NCI-H748 (cell line): ENCODE results near the gene KISS1R.
"Not testable (repeated sequence)": the region's sequence is repeated elsewhere in the genome, so short reads cannot be mapped to it uniquely, and the experiment has no call there.

Experiments
- DNase-seq: peaks from one replicate; lab custom pipeline; 2025; ENCODE audit not compliant: unreplicated experiment; lab: John Stamatoyannopoulos, UW

Gene KISS1R

DNA sequence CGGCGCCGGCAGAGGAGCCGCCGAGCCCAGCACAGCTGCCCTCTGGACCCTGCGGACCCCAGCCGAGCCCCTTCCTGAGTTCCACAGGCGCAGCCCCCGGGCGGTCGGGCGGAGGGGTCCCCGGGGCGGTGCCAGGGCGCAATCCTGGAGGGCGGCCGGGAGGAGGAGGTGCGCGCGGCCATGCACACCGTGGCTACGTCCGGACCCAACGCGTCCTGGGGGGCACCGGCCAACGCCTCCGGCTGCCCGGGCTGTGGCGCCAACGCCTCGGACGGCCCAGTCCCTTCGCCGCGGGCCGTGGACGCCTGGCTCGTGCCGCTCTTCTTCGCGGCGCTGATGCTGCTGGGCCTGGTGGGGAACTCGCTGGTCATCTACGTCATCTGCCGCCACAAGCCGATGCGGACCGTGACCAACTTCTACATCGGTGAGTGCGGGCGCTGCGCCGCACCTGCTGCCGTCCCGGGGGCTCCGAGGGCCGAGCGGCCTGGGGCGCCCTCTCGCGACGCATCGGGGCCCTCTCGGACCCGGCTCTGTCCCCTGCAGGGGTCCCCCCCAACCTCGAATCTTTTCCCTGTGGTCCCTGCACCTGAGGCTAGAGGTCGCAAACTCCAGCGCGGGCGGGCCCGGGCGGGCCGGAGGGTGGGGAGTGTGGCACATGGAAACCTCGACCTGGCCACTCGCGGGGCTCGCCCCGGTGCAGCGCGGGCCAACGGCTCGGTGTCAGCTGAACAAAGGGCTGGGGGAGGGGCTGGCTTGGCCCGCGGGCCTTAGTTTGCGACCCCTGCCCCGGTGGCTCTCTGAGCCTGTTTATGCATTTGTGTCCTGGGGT lies at the start of gene KISS1R:
TSS of gene KISS1R (plus strand) at position 11 of the 829 bp plus-strand sequence. CDS start at position 181, 170 bp downstream.
- DNase-seq: peak; percentile 74

DNA sequence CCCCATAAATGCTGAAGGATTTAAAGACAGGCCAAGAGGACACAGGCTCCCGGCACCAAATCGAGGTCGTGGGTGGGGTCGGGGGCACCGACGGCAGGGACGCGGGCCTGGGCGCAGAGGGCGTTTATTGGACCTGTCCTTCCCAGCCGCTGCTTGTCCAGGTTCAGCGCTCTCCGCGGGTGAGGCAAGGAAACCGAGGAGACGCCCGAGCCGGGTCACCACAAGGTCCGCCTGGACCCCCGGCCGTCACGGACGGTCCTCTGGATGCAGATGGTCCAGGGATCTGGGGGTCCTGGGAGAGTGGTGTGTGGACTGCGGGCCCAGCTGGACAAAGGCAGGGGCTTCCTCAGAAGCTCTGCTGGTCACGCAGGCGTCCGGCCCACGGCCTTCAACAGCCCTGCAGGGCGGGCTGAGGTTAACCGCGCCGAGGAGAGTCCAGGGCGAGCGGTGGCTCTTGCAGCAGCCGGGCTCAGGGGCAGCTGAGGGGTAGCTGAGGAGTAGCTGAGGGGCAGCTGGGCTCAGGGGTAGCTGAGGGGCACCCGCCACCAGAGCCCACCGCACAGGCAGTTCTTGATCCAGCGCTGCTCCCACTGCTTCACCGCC lies 49.2 kb upstream of the KISS1R start:
- no peak for DNase-seq

DNA sequence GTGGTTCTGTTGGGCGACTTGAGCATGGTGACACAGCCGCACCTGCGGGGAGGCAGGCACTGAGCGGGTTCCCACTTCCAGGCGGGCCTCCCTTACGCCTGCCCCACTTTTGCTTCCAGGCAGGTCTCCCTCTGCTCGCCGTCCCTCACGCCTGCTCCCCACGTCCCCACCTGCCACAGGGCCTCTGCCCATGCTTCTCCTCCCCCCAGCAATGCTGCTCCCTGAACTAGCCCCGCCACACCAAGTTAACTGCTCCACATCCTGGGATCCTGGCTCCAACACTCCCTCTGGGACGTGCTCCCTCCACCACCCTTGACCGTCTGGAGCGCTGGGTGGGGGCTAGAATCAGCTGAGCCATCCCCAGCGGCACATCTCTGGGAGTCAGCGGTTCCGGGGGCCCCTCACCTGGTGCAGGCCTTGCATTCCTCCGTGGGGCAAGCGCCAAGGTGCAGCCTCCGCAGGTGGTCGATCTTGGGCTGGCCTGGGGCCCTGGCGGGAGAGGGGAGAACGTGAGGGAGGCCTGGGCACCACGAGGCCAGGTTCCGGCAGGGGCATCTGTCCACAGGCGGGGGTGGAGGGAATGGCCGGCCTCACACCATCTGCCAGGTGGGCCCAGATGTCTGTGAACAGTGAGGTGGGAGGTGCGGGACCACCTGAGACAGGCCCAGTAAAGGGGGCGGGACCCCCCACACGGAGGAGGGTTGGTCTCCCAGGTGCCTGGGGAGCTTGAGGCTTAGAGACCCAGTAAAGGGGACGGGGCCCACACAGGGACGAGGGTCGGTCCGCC lies 48.5 kb upstream of the KISS1R start:
- no peak for DNase-seq

DNA sequence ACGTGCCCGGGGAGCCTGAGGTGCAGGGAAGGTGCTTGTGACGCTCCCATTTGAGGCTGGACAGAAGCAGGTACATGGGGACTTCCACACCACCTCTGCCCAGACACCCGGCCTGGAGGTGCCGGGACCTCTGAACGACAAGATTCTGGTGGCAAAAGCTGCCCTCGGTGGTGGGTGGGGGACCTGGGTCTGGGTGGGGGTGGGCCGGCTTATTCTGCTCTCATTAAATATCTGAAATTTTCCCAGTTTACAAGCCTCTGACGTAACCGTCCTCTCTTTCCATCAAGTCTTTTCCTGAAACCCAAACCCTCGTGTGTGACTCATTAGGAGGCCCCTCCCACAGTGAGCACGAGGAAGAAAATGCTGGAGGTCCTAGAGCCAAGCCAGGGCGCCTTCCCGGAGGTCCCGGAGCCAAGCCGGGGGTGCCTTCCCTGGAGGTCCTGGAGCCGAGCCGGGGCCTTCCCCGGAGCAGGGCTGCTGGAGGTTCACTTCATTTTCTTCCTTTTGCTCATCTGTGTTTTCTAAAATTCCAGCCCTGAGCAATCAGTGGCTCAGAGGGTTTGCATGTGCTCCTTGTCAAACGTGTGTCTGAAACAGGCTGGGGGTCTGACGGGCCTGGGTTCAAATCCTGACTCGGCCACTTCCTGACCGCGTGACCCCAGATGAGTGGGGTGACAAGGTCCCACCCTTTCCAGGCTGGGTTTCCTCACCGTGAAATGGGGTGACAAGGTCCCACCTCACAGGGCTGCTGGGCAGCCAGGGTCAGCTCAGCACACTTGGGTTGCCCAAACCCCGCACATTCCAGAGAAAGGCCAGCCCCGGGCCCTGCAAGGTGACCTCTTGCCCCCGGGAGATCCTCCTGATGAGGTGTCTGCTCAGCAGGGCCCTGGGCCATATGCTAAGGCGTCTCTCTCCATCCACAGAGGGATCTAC lies 47.6 kb upstream of the KISS1R start:
- DNase-seq: no peak

DNA sequence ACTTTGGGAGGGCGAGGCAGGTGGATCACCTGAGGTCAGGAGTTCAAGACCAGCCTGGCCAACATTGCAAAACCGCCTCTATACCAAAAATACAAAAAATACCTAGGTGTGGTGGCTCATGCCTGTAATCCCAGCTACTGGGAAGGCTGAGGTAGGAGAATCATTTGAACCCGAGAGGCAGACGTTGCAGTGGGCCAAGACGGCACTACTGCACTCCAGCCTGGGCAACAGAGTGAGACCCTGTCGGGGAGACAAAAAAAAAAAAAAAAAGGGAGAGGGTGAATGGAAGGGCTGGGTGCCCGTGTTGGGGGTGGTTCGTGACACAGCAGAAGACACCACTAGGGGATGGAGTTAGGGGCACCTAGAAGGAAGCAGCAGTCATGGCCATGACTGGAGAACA lies 46.8 kb upstream of the KISS1R start:
- no peak for DNase-seq

- no peak for DNase-seq
These were observed 46.2 kb upstream of the KISS1R start for GRCh38 chr19:870963-871401.

- no peak for DNase-seq
These were observed 45.5 kb upstream of the KISS1R start for GRCh38 chr19:871446-872265.

GRCh38 chr19:872266-872951 lies 44.7 kb upstream of the KISS1R start:
- DNase-seq: peak; percentile 32

DNA sequence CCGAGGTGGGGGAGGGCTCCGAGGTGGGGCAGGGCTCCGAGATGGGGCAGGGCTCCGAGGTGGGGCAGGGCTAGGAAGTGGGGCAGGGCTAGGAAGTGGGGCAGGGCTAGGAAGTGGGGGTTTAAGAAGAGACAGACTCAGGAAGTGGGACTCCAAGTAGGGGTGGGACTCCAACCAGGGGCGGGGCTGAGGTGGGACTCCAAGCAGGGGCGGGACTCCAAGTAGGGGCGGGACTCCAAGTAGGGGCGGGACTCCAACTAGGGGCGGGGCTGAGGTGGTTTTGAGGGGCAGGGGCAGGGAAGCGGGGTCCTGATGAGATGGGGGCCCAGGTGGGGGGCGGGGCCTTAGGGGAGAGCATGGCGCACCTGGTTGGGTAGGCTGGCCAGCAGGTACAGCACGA lies 44.0 kb upstream of the KISS1R start:
- no peak for DNase-seq

DNA sequence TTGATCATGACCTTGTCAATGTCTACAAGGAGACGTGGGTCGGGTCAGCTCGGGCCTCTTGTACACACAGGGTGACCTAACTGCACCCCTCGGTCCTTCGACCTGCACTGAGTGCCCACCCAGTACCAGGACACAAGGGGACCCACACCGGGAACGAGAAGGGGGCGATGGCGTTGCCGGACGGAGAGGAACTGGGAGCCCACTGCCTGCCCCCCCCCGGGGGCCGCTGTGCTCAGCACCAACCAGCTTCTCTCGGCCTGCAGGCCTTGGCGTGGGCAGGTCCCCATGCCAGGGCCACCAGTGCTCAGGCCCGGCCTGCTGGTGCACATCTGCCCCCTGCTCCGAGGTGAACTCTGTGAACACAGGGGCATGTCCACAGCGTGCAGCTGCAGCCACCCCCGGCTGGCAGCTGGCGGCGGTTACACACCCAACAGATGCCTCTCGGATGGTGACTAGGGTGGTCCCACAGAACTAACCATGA lies 43.5 kb upstream of the KISS1R start:
- DNase-seq: no peak

- no peak for DNase-seq
These were observed 41.8 kb upstream of the KISS1R start for GRCh38 chr19:875265-875879.

- DNase-seq: no peak
These were observed 41.0 kb upstream of the KISS1R start for GRCh38 chr19:876089-876488.

DNA sequence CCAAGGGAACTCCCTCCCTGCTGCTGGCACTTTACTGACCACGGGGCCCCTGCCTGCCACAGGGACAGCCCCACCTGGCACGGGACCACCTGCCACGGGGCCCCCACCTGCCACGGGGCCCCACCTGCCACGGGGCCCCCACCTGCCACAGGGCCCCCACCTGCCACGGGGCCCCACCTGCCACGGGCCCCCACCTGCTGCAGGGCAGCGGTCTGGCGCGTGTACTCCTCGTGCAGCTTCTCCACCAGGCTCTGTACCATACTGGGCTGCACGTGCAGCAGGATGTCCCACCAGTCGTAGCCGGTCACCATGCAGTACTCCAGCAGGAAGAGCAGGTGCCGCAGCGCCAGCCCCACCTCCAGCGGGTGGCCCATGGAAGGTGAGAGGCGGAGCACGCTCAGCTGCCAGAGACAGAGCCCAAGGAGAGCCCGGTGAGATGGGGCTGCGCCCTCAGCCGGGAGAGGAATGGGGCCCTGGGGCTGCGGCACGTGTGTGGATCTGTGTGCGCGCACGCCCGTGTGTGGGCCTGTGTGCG lies 40.3 kb upstream of the KISS1R start:
- no peak for DNase-seq

DNA sequence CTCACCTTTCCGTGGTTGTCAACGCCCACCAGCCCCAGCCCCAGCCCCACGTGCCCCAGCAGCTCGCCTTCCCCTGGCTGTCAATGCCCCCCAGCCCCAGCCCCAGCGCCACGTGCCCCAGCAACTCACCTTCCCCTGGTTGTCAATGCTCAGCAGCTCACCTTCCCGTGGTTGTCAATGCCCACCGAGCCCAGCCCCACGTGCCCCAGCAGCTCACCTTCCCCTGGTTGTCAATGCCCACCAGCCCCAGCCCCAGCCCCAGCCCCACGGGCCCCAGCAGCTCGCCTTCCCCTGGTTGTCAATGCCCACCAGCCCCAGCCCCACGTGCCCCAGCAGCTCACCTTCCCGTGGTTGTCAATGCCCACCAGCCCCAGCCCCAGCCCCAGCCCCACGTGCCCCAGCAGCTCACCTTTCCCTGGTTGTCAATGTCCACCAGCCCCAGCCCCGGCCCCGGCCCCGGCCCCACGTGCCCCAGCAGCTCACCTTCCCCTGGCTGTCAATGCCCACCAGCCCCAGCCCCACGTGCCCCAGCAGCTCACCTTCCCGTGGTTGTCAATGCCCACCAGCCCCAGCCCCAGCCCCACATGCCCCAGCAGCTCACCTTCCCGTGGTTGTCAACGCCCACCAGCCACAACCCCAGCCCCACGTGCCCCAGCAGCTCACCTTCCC lies 39.0 kb upstream of the KISS1R start:
- not testable (repeated sequence) for DNase-seq

DNA sequence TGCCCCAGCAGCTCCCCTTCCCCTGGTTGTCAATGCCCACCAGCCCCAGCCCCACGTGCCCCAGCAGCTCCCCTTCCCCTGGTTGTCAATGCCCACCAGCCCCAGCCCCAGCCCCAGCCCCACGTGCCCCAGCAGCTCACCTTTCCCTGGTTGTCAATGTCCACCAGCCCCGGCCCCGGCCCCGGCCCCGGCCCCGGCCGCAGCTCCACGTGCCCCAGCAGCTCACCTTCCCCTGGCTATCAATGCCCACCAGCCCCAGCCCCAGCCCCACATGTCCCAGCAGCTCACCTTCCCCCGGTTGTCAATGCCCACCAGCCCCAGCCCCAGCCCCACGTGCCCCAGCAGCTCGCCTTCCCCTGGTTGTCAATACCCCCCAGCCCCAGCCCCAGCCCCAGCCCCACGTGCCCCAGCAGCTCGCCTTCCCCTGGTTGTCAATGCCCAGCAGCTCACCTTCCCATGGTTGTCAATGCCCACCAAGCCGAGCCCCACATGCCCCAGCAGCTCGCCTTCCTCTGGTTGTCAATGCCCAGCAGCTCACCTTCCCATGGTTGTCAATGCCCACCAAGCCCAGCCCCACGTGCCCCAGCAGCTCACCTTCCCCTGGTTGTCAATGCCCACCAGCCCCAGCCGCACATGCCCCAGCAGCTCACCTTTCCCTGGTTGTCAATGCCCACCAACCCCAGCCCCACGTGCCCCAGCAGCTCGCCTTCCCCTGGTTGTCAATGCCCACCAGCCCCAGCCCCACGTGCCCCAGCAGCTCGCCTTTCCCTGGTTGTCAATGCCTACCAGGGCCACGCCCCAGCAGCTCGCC lies 38.2 kb upstream of the KISS1R start:
- not testable (repeated sequence) for DNase-seq

GRCh38 chr19:879711-880438 lies 37.3 kb upstream of the KISS1R start:
- DNase-seq: no peak
